ENCODE results near the gene REM2.

Gene REM2

DNA sequence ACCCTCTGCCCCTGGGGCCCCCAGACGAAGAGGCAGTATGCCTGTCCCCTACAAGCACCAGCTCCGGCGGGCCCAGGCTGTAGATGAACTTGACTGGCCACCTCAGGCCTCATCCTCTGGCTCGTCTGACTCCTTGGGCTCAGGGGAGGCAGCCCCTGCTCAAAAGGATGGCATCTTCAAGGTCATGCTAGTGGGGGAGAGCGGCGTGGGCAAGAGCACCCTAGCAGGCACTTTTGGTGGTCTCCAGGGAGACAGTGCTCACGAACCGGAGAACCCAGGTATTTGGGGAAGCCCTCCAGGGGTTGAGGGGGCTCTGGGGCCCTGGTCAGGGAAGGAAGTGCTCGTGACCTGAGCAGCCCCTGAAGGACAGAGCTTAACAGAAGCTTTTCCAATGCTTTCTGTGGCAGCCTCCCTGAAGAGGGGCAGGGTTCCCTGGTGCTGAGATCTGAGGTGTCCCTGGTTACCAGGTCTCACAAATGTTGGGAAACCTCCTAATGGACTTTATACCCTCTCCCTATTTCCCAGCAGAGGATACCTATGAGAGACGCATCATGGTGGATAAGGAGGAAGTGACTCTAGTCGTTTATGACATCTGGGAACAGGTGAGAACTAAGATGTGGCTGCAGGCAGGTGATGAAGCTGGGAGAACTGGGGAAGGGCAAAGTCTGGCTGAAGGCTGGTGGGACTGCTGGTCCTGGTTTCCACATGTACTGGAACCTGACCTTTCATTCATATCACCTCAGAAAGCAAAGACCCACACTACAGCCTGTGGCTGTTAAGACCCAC is 1.9 kb downstream of the REM2 start:
- DNase-seq (ENCODE audit: low read depth): no peak
- no peak for TF ChIP-seq CTCF (IDR thresholded peaks at IDR 0.05; ENCODE audit: low read depth, low read length)
- TF ChIP-seq, protein P1, sequence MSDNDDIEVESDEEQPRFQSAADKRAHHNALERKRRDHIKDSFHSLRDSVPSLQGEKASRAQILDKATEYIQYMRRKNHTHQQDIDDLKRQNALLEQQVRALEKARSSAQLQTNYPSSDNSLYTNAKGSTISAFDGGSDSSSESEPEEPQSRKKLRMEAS (IDR thresholded peaks at IDR 0.05; ENCODE audit: low read depth, low read length): no peak
- no peak for TF ChIP-seq POLR2A (IDR thresholded peaks at IDR 0.05; ENCODE audit: extremely low read depth, insufficient read length)
- no peak for TF ChIP-seq MYC (IDR thresholded peaks at IDR 0.05; ENCODE audit: low read depth, low read length)
- no peak overlapping the region for H3K4me3 ChIP-seq (ENCODE audit: low read depth, low read length)

DNA sequence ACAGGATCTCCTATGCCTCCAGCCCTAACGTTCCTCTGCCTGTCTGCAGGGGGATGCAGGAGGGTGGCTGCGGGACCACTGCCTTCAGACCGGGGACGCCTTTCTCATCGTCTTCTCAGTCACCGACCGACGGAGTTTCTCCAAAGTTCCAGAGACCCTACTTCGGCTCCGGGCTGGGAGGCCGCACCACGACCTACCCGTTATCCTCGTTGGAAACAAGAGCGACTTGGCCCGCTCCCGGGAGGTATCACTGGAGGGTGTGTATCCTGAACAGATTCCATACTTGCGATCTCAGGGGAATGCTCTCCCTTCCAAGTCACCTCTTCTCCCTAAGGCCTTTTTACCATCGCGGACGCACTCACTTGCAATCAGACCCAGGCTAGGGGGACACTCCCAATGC is 3.0 kb downstream of the REM2 start:
- DNase-seq (ENCODE audit: low read depth): no peak
- H3K4me3 ChIP-seq (ENCODE audit: low read depth, low read length): peak overlapping the region; percentile 85
- TF ChIP-seq POLR2A (IDR thresholded peaks at IDR 0.05; ENCODE audit: extremely low read depth, insufficient read length) (no peak), CTCF (IDR thresholded peaks at IDR 0.05; ENCODE audit: low read depth, low read length) (no peak), MYC (IDR thresholded peaks at IDR 0.05; ENCODE audit: low read depth, low read length) (no peak)
- TF ChIP-seq, protein P1 (IDR thresholded peaks at IDR 0.05; ENCODE audit: low read depth, low read length): no peak

GRCh38 chr14:22886500-22887259 is 3.7 kb downstream of the REM2 start:
- H3K4me3 ChIP-seq (ENCODE audit: low read depth, low read length): peak overlapping the region; percentile 85
- DNase-seq (ENCODE audit: low read depth): peak; percentile 87
- TF ChIP-seq MYC (IDR thresholded peaks at IDR 0.05; ENCODE audit: low read depth, low read length) (no peak), CTCF (IDR thresholded peaks at IDR 0.05; ENCODE audit: low read depth, low read length) (no peak), POLR2A (IDR thresholded peaks at IDR 0.05; ENCODE audit: extremely low read depth, insufficient read length) (peak; percentile 56)
- TF ChIP-seq, protein P1 (IDR thresholded peaks at IDR 0.05; ENCODE audit: low read depth, low read length): peak; percentile 42; the same call in 1 of the 2 replicates

GRCh38 chr14:22887260-22887989 is 4.4 kb downstream of the REM2 start:
- TF ChIP-seq POLR2A (IDR thresholded peaks at IDR 0.05; ENCODE audit: extremely low read depth, insufficient read length): no peak
- peak; percentile 77 for TF ChIP-seq MYC (IDR thresholded peaks at IDR 0.05; ENCODE audit: low read depth, low read length)
- no peak for TF ChIP-seq CTCF (IDR thresholded peaks at IDR 0.05; ENCODE audit: low read depth, low read length)
- TF ChIP-seq, protein P1 (IDR thresholded peaks at IDR 0.05; ENCODE audit: low read depth, low read length): peak; percentile 78
- peak overlapping the region; percentile 85 for H3K4me3 ChIP-seq (ENCODE audit: low read depth, low read length)
- DNase-seq (ENCODE audit: low read depth): peak; percentile 91

GRCh38 chr14:22887990-22888378 is 5.0 kb downstream of the REM2 start:
- H3K4me3 ChIP-seq (ENCODE audit: low read depth, low read length): peak overlapping the region; percentile 85
- no peak for TF ChIP-seq POLR2A (IDR thresholded peaks at IDR 0.05; ENCODE audit: extremely low read depth, insufficient read length)
- TF ChIP-seq MYC (IDR thresholded peaks at IDR 0.05; ENCODE audit: low read depth, low read length): no peak
- TF ChIP-seq, protein P1 (IDR thresholded peaks at IDR 0.05; ENCODE audit: low read depth, low read length): no peak
- TF ChIP-seq CTCF (IDR thresholded peaks at IDR 0.05; ENCODE audit: low read depth, low read length): no peak
- DNase-seq (ENCODE audit: low read depth): no peak

All from NB4 (cell line).